ENCODE measurements around the gene PICALM. TPM values are rescaled to one million over a fixed set of nuclear protein-coding genes. Genes with fewer than 3 reads are reported as not detected.

PICALM gene
- total RNA-seq, 1 donor from 2014 or later, result 328 TPM

DNA sequence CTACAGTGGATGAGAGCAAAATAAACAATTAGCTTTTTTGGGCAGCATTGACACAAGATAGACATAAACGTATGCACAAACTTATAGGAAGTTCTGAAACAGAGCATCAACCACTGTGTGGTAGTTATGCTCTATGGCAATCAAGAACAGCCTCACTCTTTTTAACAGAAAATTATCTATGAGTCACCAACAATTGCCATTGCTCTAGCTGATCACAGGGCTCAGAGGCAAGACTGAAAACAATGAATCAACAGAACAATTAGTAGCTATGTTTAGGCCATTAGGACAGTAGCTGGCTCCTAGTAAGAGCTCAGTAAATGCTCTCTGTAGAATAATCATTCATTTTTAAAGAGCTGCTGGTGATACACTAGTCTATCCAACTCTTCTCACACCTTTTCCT, 34.9 kb upstream of the PICALM start:
- TF ChIP-seq, protein P1, sequence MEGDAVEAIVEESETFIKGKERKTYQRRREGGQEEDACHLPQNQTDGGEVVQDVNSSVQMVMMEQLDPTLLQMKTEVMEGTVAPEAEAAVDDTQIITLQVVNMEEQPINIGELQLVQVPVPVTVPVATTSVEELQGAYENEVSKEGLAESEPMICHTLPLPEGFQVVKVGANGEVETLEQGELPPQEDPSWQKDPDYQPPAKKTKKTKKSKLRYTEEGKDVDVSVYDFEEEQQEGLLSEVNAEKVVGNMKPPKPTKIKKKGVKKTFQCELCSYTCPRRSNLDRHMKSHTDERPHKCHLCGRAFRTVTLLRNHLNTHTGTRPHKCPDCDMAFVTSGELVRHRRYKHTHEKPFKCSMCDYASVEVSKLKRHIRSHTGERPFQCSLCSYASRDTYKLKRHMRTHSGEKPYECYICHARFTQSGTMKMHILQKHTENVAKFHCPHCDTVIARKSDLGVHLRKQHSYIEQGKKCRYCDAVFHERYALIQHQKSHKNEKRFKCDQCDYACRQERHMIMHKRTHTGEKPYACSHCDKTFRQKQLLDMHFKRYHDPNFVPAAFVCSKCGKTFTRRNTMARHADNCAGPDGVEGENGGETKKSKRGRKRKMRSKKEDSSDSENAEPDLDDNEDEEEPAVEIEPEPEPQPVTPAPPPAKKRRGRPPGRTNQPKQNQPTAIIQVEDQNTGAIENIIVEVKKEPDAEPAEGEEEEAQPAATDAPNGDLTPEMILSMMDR (IDR thresholded peaks at IDR 0.05), result no peak
- Mint-ChIP-seq H3K4me3 (ENCODE audit: unreplicated experiment) (no peak overlapping the region), H3K27ac (ENCODE audit: unreplicated experiment) (no peak overlapping the region), H3K36me3 (ENCODE audit: low read depth) (no peaks in the 10 kb centered on the region), H3K27me3 (ENCODE audit: low read depth) (no peaks in the 10 kb centered on the region), H3K4me1 (ENCODE audit: low read depth) (peaks cover 32% of the 10 kb centered on the region), H3K9me3 (ENCODE audit: low read depth) (no peaks in the 10 kb centered on the region)
- no peak for DNase-seq (ENCODE audit: low spot score)

DNA sequence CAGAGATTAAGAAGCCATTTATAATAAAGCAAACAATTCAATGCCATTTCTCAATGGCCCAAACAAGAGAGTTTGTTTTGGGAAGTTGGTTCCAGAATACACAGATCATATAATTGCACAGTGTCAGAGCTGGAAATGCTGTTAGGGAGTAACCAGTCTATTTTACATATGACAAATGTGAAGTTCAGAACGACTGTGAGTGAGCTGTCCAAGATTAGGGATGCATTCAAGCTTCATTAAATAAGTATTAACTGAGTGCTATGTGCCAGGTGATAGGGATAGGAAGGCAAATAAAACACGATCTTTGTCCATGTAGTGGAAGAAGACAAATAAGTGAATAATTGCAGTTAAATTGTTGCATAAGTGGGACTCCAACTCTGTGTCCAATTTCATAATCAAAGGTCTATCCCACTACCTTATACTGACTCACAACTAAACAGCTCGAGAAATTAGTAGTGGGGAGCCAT, 33.1 kb upstream of the PICALM start:
- no peak for DNase-seq (ENCODE audit: low spot score)
- Mint-ChIP-seq H3K36me3 (ENCODE audit: low read depth) (no peaks in the 10 kb centered on the region), H3K4me1 (ENCODE audit: low read depth) (peaks cover 24% of the 10 kb centered on the region), H3K27ac (ENCODE audit: unreplicated experiment) (peak overlapping the region; percentile 52), H3K27me3 (ENCODE audit: low read depth) (no peaks in the 10 kb centered on the region), H3K4me3 (ENCODE audit: unreplicated experiment) (no peak overlapping the region), H3K9me3 (ENCODE audit: low read depth) (no peaks in the 10 kb centered on the region)
- TF ChIP-seq, protein P1 (IDR thresholded peaks at IDR 0.05), result no peak

DNA sequence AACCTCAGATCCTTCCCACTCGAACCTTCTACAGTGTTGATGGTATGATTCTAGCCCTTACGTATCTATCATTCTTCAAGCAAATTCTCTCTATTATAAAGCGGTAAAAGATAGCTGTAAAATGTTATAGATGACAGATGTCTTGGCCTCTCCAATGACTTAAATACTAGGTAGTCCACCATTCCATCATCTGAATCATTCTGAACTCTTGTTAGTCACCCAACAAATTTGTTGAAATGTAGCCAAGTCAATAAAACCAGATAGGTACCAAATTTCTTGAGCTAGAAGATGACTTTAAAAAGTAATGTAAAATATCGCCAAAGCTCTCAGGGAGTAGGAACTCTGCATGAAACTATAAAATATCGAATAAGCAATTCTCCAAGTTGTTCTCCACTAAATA, 32.6 kb upstream of the PICALM start:
- DNase-seq (ENCODE audit: low spot score), result no peak
- Mint-ChIP-seq H3K4me3 (ENCODE audit: unreplicated experiment) (no peak overlapping the region), H3K4me1 (ENCODE audit: low read depth) (peaks cover 23% of the 10 kb centered on the region), H3K9me3 (ENCODE audit: low read depth) (no peaks in the 10 kb centered on the region), H3K36me3 (ENCODE audit: low read depth) (no peaks in the 10 kb centered on the region), H3K27me3 (ENCODE audit: low read depth) (no peaks in the 10 kb centered on the region), H3K27ac (ENCODE audit: unreplicated experiment) (peak overlapping the region; percentile 47)
- TF ChIP-seq, protein P1 (IDR thresholded peaks at IDR 0.05), result no peak

DNA sequence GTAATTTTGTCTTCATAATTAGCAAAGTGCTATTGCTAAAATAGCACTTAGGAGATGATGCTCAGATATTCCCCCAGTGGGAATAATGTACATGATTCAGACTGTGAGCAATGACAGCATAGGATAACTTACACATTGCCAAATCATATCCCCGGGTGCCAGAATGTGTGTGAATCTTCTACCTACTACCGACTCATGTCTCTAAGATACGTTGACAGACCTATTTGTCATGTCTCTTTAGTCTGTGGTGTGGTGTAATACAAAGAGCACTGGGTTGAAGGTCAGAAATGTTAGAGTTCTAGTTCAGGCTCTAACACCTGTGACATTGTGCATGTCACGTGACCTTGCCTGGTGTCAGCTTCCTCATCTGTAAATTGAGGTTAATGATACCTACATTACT, 31.0 kb upstream of the PICALM start:
- Mint-ChIP-seq H3K9me3 (ENCODE audit: low read depth) (no peaks in the 10 kb centered on the region), H3K4me1 (ENCODE audit: low read depth) (peaks cover 23% of the 10 kb centered on the region), H3K4me3 (ENCODE audit: unreplicated experiment) (no peak overlapping the region), H3K27ac (ENCODE audit: unreplicated experiment) (no peak overlapping the region), H3K36me3 (ENCODE audit: low read depth) (no peaks in the 10 kb centered on the region), H3K27me3 (ENCODE audit: low read depth) (no peaks in the 10 kb centered on the region)
- no peak for DNase-seq (ENCODE audit: low spot score)
- TF ChIP-seq, protein P1 (IDR thresholded peaks at IDR 0.05), result no peak

DNA sequence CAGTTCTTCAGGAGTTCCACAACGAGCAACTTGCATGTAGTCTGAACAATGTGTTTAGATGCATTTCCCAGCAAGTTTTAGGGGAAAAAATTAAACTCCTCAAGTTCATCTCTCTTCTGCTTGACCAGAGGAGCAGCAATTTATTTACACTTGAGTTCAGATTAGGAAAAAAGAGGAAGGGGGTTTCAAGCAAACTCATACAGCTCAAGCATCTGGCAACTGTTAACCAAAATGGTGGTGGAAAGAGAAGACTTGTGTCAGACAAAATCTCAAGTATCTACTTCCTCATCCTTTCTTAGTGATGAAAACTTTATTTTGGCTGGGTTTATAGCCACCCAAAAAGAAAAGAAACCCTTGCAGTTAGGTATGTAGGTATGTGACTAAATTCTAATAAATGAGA, 29.1 kb upstream of the PICALM start:
- Mint-ChIP-seq H3K27me3 (ENCODE audit: low read depth) (no peaks in the 10 kb centered on the region), H3K27ac (ENCODE audit: unreplicated experiment) (no peak overlapping the region), H3K4me1 (ENCODE audit: low read depth) (peaks cover 27% of the 10 kb centered on the region), H3K4me3 (ENCODE audit: unreplicated experiment) (no peak overlapping the region), H3K36me3 (ENCODE audit: low read depth) (no peaks in the 10 kb centered on the region), H3K9me3 (ENCODE audit: low read depth) (no peaks in the 10 kb centered on the region)
- no peak for DNase-seq (ENCODE audit: low spot score)
- TF ChIP-seq, protein P1 (IDR thresholded peaks at IDR 0.05), result no peak
